HG03457 (cell line): ENCODE measurements around the gene HAUS6.
"Not testable (repeated sequence)": the region's sequence is repeated elsewhere in the genome, so short reads cannot be mapped to it uniquely, and the experiment has no call there.

Experiments
- ATAC-seq: cut with Tn5 transposase; IDR thresholded peaks from one replicate; pipeline ENCODE4 v1.9.1; 2021; ENCODE audit warnings: moderate number of reproducible peaks; ENCODE audit not compliant: unreplicated experiment

HAUS6 gene

GRCh38 chr9:19119246-19119645 is 16.5 kb upstream of the HAUS6 start:
- ATAC-seq: no peak

- ATAC-seq: no peak
Observed at GRCh38 chr9:19117039-19117716, 14.5 kb upstream of the HAUS6 start.

- no peak for ATAC-seq
Observed at GRCh38 chr9:19116107-19116790, 13.5 kb upstream of the HAUS6 start.

- ATAC-seq: no peak
Observed at GRCh38 chr9:19114680-19115270, 12.1 kb upstream of the HAUS6 start.

GRCh38 chr9:19113964-19114679 is 11.4 kb upstream of the HAUS6 start:
- no peak for ATAC-seq

- not testable (repeated sequence) for ATAC-seq
Observed at GRCh38 chr9:19113064-19113611, 10.4 kb upstream of the HAUS6 start.

GRCh38 chr9:19108038-19108437 is 5.3 kb upstream of the HAUS6 start:
- ATAC-seq: no peak

GRCh38 chr9:19104515-19105282 is 2.0 kb upstream of the HAUS6 start:
- no peak for ATAC-seq

GRCh38 chr9:19102181-19102630 is 498 bp downstream of the HAUS6 start:
- peak; percentile 11 for ATAC-seq

GRCh38 chr9:19101203-19101602 is 1.5 kb downstream of the HAUS6 start:
- ATAC-seq: no peak

- ATAC-seq: not testable (repeated sequence)
Observed at GRCh38 chr9:19097431-19097830, 5.3 kb downstream of the HAUS6 start.

GRCh38 chr9:19087106-19088000 is 15.4 kb downstream of the HAUS6 start:
- ATAC-seq: no peak

- no peak for ATAC-seq
Observed at GRCh38 chr9:19085295-19085694, 17.4 kb downstream of the HAUS6 start.

- ATAC-seq: no peak
Observed at GRCh38 chr9:19074836-19075235, 27.9 kb downstream of the HAUS6 start.

- ATAC-seq: no peak
Observed at GRCh38 chr9:19074229-19074628, 28.5 kb downstream of the HAUS6 start.

GRCh38 chr9:19057033-19057432 is 45.7 kb downstream of the HAUS6 start:
- no peak for ATAC-seq

GRCh38 chr9:19050637-19051591 is 51.8 kb downstream of the HAUS6 start:
- ATAC-seq: no peak

- no peak for ATAC-seq
Observed at GRCh38 chr9:19049917-19050636, 52.6 kb downstream of the HAUS6 start.
